Sigmoid colon (tissue), 7 donors: ENCODE measurements around the gene SETMAR. TPM values are rescaled to one million over a fixed set of nuclear protein-coding genes. Genes with fewer than 3 reads are reported as not detected.
A peak's percentile ranks its signal among the peaks of the same experiment; 100 is the strongest.
"Not testable (repeated sequence)": the region's sequence is repeated elsewhere in the genome, so short reads cannot be mapped to it uniquely, and the experiment has no call there.

ENCODE experiments used
- DNase-seq: peaks from one replicate; pipeline ENCODE4 v3.0.0-alpha.2; 2019
- H3K27ac ChIP-seq, 4 donors: fragments of 200-600 bp; sonication (generic); one replicate each; pipeline ENCODE4 v1.5.1; 2016 to 2019; ENCODE audit warnings: mild to moderate bottlenecking in 1 of 4
- H3K27me3 ChIP-seq, 3 donors: fragments of 200-600 bp; sonication (generic); one replicate each; pipeline ENCODE4 v1.5.1; 2019; ENCODE audit warnings: mild to moderate bottlenecking in 1 of 3
- H3K36me3 ChIP-seq, 4 donors: fragments of 200-600 bp; sonication (generic); one replicate each; pipeline ENCODE4 v1.5.1; 2016 to 2019
- H3K4me1 ChIP-seq, 4 donors: fragments of 200-600 bp; sonication (generic); one replicate each; pipeline ENCODE4 v1.5.1; 2017 to 2019
- H3K4me3 ChIP-seq, 4 donors: fragments of 200-600 bp; sonication (generic); one replicate each; pipeline ENCODE4 v1.5.1; 2017 to 2019; ENCODE audit warnings: mild to moderate bottlenecking in 2 of 4, moderate library complexity in 1 of 4
- H3K9me3 ChIP-seq, 4 donors: fragments of 200-600 bp in 3 of 4; sonication (generic) in 3 of 4; one replicate each; pipeline versions ENCODE4 v1.5.1 to v1.6.1; 2013 to 2019
- EP300 ChIP-seq, 4 donors: sonication (generic); formaldehyde crosslinking; IDR thresholded peaks; one replicate each; pipeline ENCODE4 v1.6.1; 2017; ENCODE audit warnings: antibody characterized with exemption in 4 of 4
- POLR2A ChIP-seq, 2 donors: fragments of 450-650 bp; IDR thresholded peaks; one replicate each; pipeline ENCODE4 v1.6.1; 2016; ENCODE audit warnings: antibody characterized with exemption in 2 of 2, mild to moderate bottlenecking in 2 of 2, moderate library complexity in 2 of 2
- POLR2AphosphoS5 ChIP-seq, 4 donors: sonication (generic); formaldehyde crosslinking; IDR thresholded peaks; one replicate each; pipeline ENCODE4 v1.6.1; 2017; ENCODE audit warnings: antibody characterized with exemption in 4 of 4
- WGBS, 2 donors: extraction: QIAGEN DNeasy Blood & Tissue Kit; methylation state at CpG; one replicate each; pipeline ENCODE4 v1.1.7; 2013; 5-methylcytosine and 5-hydroxymethylcytosine counted together
- intact Hi-C: fragments of 100-400 bp; cut with DNase I; formaldehyde crosslinking; loops from one replicate; pipeline ENCODE4 v1.15.1; 2023
- polyA plus RNA-seq, 3 donors: library from polyadenylated mRNA; stranded (reverse); fragments of 200-250 nt; gene quantifications; one replicate each; pipeline ENCODE4 v1.2.3, GENCODE V29; 2013
- total RNA-seq, 4 donors: library from RNA; depleted of rRNA; stranded (reverse); fragments of >200 nt; gene quantifications; one replicate each; pipeline ENCODE4 v1.1.0, GENCODE V29; 2016
- TF ChIP-seq, protein P1 (sequence below), 4 experiments: fragments of 450-650 bp in 3 of 4; fragments of 200-600 bp in 1 of 4; IDR thresholded peaks; one replicate each; pipeline ENCODE4 v1.5.1; 2016 to 2019; ENCODE audit warnings: antibody characterized with exemption in 4 of 4, mild to moderate bottlenecking in 3 of 4, moderate library complexity in 2 of 4
- donor health status: healthy with polysubstance abuse.
- donor health status: Bipolar disorder and iron deficiency.
- donor health status: healthy.

The SETMAR gene
- total and polyA plus RNA-seq, 7 donors, result 8.8 to 36.4 (median 15.3) TPM

DNA sequence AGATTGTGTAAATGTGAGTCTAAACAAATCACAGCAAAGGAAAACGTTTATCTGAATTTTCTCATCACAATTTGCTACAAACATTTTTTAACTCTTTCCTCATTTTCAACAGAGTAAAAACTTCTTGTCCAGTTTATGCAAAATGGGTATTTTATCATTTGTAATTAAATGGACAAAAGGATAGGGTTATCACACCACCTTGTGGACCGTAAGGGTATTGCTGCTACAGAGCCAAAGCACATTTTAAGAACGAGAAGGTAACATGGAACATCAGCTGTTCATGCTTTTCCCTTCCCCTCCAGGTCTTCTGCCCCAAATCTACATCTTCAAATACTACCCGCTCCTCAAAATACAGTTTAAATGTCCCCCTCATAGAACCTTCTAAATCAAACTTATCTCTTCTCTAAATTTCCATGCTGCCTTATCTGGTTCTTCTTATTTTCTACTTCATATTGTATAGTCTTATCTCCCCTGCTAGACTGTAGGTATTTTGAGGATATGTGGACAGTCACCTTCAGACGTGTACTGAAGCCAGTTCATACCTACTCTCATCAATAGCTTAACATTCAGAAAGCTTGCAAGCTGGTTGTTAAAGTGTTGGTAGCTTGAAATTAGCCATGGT is 12.8 kb upstream of the SETMAR start:
- no peak overlapping the region for H3K27ac ChIP-seq
- TF ChIP-seq POLR2A (IDR thresholded peaks at IDR 0.05), result no peak
- no peak for TF ChIP-seq EP300 (IDR thresholded peaks at IDR 0.05)
- TF ChIP-seq POLR2AphosphoS5 (IDR thresholded peaks at IDR 0.05), result no peak
- TF ChIP-seq, protein P1, sequence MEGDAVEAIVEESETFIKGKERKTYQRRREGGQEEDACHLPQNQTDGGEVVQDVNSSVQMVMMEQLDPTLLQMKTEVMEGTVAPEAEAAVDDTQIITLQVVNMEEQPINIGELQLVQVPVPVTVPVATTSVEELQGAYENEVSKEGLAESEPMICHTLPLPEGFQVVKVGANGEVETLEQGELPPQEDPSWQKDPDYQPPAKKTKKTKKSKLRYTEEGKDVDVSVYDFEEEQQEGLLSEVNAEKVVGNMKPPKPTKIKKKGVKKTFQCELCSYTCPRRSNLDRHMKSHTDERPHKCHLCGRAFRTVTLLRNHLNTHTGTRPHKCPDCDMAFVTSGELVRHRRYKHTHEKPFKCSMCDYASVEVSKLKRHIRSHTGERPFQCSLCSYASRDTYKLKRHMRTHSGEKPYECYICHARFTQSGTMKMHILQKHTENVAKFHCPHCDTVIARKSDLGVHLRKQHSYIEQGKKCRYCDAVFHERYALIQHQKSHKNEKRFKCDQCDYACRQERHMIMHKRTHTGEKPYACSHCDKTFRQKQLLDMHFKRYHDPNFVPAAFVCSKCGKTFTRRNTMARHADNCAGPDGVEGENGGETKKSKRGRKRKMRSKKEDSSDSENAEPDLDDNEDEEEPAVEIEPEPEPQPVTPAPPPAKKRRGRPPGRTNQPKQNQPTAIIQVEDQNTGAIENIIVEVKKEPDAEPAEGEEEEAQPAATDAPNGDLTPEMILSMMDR (IDR thresholded peaks at IDR 0.05), result peak; percentile 41 to 96 (median 82)
- H3K36me3 ChIP-seq, result no peaks in the 10 kb centered on the region
- no peaks in the 10 kb centered on the region for H3K27me3 ChIP-seq
- intact Hi-C loops, result loop anchor here (10.0 kb wide), 1 partner anchor 904 kb away; no protein-coding TSS in a partner anchor
- 6 to 14% methylated on average over 5 of the region's 5 CpGs for WGBS, 2 donors
- no peaks in the 10 kb centered on the region for H3K9me3 ChIP-seq
- H3K4me1 ChIP-seq, result no peaks in the 10 kb centered on the region
- no peak overlapping the region for H3K4me3 ChIP-seq
- DNase-seq, result no peak

GRCh38 chr3:4292301-4292700 is 10.9 kb upstream of the SETMAR start:
- H3K4me3 ChIP-seq, result no peak overlapping the region
- no peak for TF ChIP-seq POLR2A (IDR thresholded peaks at IDR 0.05)
- TF ChIP-seq, protein P1 (IDR thresholded peaks at IDR 0.05), result no peak
- no peak for TF ChIP-seq EP300 (IDR thresholded peaks at IDR 0.05)
- TF ChIP-seq POLR2AphosphoS5 (IDR thresholded peaks at IDR 0.05), result no peak
- H3K36me3 ChIP-seq, result no peaks in the 10 kb centered on the region
- WGBS, 2 donors, result 46 to 49% methylated on average over 3 of the region's 3 CpGs
- no peaks in the 10 kb centered on the region for H3K4me1 ChIP-seq
- H3K9me3 ChIP-seq, result no peaks in the 10 kb centered on the region
- intact Hi-C loops, result loop anchor here (10.0 kb wide), 1 partner anchor 902 kb away; no protein-coding TSS in a partner anchor
- H3K27me3 ChIP-seq, result no peaks in the 10 kb centered on the region
- no peak overlapping the region for H3K27ac ChIP-seq
- no peak for DNase-seq

DNA sequence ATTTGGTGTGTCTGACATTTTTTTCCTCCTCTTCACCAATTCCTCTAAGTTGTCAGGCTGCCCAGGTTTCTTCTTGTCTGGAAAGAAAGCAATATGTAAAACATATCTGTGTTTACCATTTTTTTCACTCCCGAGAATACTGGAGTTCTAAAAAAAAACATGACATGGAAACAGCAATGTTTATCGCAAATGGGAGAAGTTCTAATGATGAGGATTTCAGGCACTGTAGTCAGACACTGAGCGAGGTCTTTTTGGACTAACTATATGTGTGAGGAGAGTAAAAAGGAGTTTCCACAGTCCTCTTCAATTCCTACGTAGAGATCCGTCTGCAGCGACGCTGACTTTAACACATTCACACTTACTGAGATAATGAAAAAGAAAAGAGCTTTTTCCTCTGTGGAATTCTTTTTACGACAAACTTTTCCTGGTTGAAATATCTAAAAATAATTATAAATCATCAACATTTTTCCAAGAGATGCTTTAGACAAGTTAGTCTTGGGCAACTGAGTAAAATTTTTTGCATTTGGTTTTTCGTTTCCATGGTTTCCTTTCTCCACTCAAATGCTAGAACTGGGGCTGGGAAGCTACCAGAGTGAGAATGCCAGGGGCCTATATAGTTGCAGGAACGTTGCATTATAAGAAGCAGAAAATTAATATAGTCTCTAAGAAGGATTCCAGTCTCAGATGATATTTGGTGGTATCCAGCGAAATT is 8.4 kb upstream of the SETMAR start:
- intact Hi-C loops, result loop anchor here (10.0 kb wide), 1 partner anchor 900 kb away; no protein-coding TSS in a partner anchor

GRCh38 chr3:4296454-4296853 is 6.7 kb upstream of the SETMAR start:
- 89 to 91% methylated on average over 5 of the region's 5 CpGs for WGBS, 2 donors
- not testable (repeated sequence) for H3K36me3 ChIP-seq, H3K27ac ChIP-seq, H3K27me3 ChIP-seq, DNase-seq, H3K4me3 ChIP-seq, H3K4me1 ChIP-seq, H3K9me3 ChIP-seq
- intact Hi-C loops, result loop anchor here (10.0 kb wide), 1 partner anchor 898 kb away; no protein-coding TSS in a partner anchor

More for the DNA sequence above, 8.4 kb upstream of the SETMAR start:
- Histone ChIP-seq H3K27ac (no peak overlapping the region), H3K9me3 (no peaks in the 10 kb centered on the region), H3K27me3 (no peaks in the 10 kb centered on the region), H3K4me1 (no peaks in the 10 kb centered on the region), H3K36me3 (no peaks in the 10 kb centered on the region), H3K4me3 (no peak overlapping the region)
- no peak for DNase-seq
- TF ChIP-seq POLR2A (IDR thresholded peaks at IDR 0.05) (no peak), EP300 (IDR thresholded peaks at IDR 0.05) (no peak), POLR2AphosphoS5 (IDR thresholded peaks at IDR 0.05) (no peak)
- TF ChIP-seq, protein P1 (IDR thresholded peaks at IDR 0.05), result no peak
- WGBS, 2 donors, result 85 to 91% methylated on average over 11 of the region's 11 CpGs

DNA sequence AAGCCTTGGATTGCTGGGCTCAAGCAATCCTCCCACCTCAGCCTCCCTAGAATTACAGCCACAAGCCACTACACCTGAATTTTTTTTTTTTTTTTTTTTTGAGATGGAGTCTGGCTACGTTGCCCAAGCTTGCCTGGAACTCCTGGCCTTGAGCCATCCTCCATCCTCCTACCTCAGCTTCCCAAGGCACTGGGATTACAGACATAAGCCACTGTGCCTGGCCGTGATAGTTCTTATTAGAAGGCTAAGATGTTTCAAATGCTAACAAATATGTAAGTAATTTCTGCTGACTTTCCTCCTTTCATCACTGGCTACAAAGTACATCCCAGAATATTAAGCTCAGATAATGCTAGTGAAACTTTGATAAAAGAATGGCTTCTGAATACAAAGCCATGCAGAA is 5.7 kb upstream of the SETMAR start:
- intact Hi-C loops, result loop anchor here (10.0 kb wide), 1 partner anchor 897 kb away; no protein-coding TSS in a partner anchor
- no peaks in the 10 kb centered on the region for H3K36me3 ChIP-seq
- H3K27me3 ChIP-seq, result no peaks in the 10 kb centered on the region
- no peak overlapping the region for H3K4me3 ChIP-seq
- TF ChIP-seq POLR2AphosphoS5 (IDR thresholded peaks at IDR 0.05) (no peak), EP300 (IDR thresholded peaks at IDR 0.05) (no peak), POLR2A (IDR thresholded peaks at IDR 0.05) (no peak)
- TF ChIP-seq, protein P1 (IDR thresholded peaks at IDR 0.05), result no peak
- no peak overlapping the region for H3K27ac ChIP-seq
- no peak for DNase-seq
- H3K4me1 ChIP-seq, result no peaks in the 10 kb centered on the region
- H3K9me3 ChIP-seq, result no peaks in the 10 kb centered on the region
- 78 to 85% methylated on average over 2 of the region's 2 CpGs for WGBS, 2 donors
